Measurements from ENCODE around the gene KCND3.

- no peak for TF ChIP-seq EZH2 (IDR thresholded peaks at IDR 0.05)
- TF ChIP-seq FOXP2 (optimal IDR thresholded peaks at IDR 0.05; ENCODE audit: control extremely low read depth, extremely low read length, insufficient read depth): no peak
These were observed 21.7 kb upstream of the KCND3 start for GRCh38 chr1:112011202-112011601.

Measured in SK-N-MC (cell line).